HG03045 (cell line): ENCODE results near the gene BCAP29.
"Not testable (repeated sequence)": the region's sequence is repeated elsewhere in the genome, so short reads cannot be mapped to it uniquely, and the experiment has no call there.

Source experiments
- ATAC-seq: cut with Tn5 transposase; IDR thresholded peaks from one replicate; pipeline ENCODE4 v1.9.1; 2021; ENCODE audit warnings: mild to moderate bottlenecking, moderate library complexity; ENCODE audit not compliant: unreplicated experiment

BCAP29 gene

GRCh38 chr7:107579885-107580715 lies at the start of gene BCAP29:
BCAP29 (plus strand) TSS chr7:107580246; CDS start chr7:107580773, 527 bp downstream.
- ATAC-seq: peak; percentile 93

GRCh38 chr7:107530751-107531150 lies 49.3 kb upstream of the BCAP29 start:
- ATAC-seq: no peak

GRCh38 chr7:107534139-107534538 lies 45.9 kb upstream of the BCAP29 start:
- ATAC-seq: no peak

GRCh38 chr7:107537228-107537627 lies 42.8 kb upstream of the BCAP29 start:
- not testable (repeated sequence) for ATAC-seq

- ATAC-seq: no peak
Observed at GRCh38 chr7:107538001-107538400, 42.0 kb upstream of the BCAP29 start.

- ATAC-seq: no peak
Observed at GRCh38 chr7:107543338-107543993, 36.6 kb upstream of the BCAP29 start.

- ATAC-seq: no peak
Observed at GRCh38 chr7:107544848-107545591, 35.0 kb upstream of the BCAP29 start.

GRCh38 chr7:107551936-107552335 lies 28.1 kb upstream of the BCAP29 start:
- no peak for ATAC-seq

- no peak for ATAC-seq
Observed at GRCh38 chr7:107555893-107556292, 24.2 kb upstream of the BCAP29 start.

GRCh38 chr7:107559864-107560263 lies 20.2 kb upstream of the BCAP29 start:
- no peak for ATAC-seq

GRCh38 chr7:107560898-107561516 lies 19.0 kb upstream of the BCAP29 start:
- no peak for ATAC-seq

GRCh38 chr7:107563081-107563774 lies 16.8 kb upstream of the BCAP29 start:
- ATAC-seq: peak; percentile 68

GRCh38 chr7:107563775-107564552 lies 16.1 kb upstream of the BCAP29 start, which contains the start of the genes COG5 and DUS4L:
COG5 (minus strand) TSS chr7:107563920; CDS start chr7:107563896, 24 bp downstream.
DUS4L (plus strand) TSS chr7:107563971; CDS start chr7:107567071, 3,100 bp downstream.
- peak; percentile 97 for ATAC-seq

GRCh38 chr7:107564553-107565298 lies 15.3 kb upstream of the BCAP29 start:
- no peak for ATAC-seq

GRCh38 chr7:107570298-107570697 lies 9.7 kb upstream of the BCAP29 start:
- no peak for ATAC-seq

- ATAC-seq: no peak
Observed at GRCh38 chr7:107573537-107573936, 6.5 kb upstream of the BCAP29 start.

GRCh38 chr7:107579554-107579884 lies 527 bp upstream of the BCAP29 start:
- ATAC-seq: no peak

- no peak for ATAC-seq
Observed at GRCh38 chr7:107580716-107581383, 804 bp downstream of the BCAP29 start.
